ENCODE measurements around the gene STUB1. TPM values are rescaled to one million over a fixed set of nuclear protein-coding genes. Genes with fewer than 3 reads are reported as not detected.

Gene STUB1
- total and polyA plus RNA-seq, 2 of the 8 experiments (the other 6 are each of a cell fraction or from before 2014, with no cell fraction given), result 89.9 to 103 TPM

DNA sequence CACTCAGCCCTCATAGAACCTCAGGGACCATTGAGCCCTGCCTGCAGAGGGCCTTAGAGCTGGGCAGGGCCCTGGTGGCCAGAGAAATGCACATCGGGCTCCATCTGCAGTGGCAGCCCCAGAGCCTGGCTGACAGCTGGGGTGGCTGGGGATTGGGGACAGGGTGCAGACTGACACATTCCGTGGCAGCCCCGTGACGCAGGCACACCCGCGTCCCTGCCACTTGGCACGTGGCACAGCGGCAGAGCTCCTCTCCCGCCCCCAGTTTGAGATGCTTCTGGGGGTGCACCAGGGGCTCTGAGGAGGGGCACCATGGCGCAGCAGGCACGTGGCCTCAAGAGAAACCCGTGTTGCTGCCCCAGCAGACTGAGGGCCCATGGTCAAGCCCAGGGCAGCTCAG, 23.2 kb downstream of the STUB1 start:
- no peak overlapping the region for H2BK20ac ChIP-seq (ENCODE audit: low read length)
- ChIA-PET POLR2A (ENCODE audit: partially characterized antibody) (interaction anchor here (1.0 to 4.5 kb wide), 9 partner anchors 8 to 97 kb away, joined by 3 to 30 read pairs (median 5); partner anchors contain the start of genes ANTKMT, CCDC78, CIAO3 and GNG13), CTCF (ENCODE audit: partially characterized antibody) (interaction anchor here (1.3 to 33.4 kb wide), 6 partner anchors 9 to 82 kb away, joined by 3 to 977 read pairs (median 10); partner anchors contain the start of genes ANTKMT, CCDC78, CIAO3 and HAGHL)
- no peak overlapping the region for H2AFZ ChIP-seq (ENCODE audit: low read length)
- H4K20me1 ChIP-seq (replicated peaks in 1 of 2; ENCODE audit: control insufficient read depth in 1 of 2, insufficient read depth in 2 of 2, low read length in 2 of 2), result peaks cover 8 to 30% of the 10 kb centered on the region in 2 experiments
- peaks cover 0 to 8% (median 2%) of the 10 kb centered on the region in 4 experiments; a peak in 4 of 7 replicates for H3K4me1 ChIP-seq (replicated peaks in 1 of 4; ENCODE audit: control insufficient read depth in 3 of 4, insufficient read depth in 4 of 4, low read length in 3 of 4)
- DNase-seq (ENCODE audit: low read depth in 1 of 2, low spot score in 2 of 2), result no peak
- no peak overlapping the region for H3K9ac ChIP-seq (replicated peaks in 1 of 4; ENCODE audit: extremely low read depth in 1 of 4, low read depth in 3 of 4, low read length in 3 of 4)
- no peaks in the 10 kb centered on the region for H3K79me1 ChIP-seq (ENCODE audit: low read depth, low read length)
- H4K5ac ChIP-seq (ENCODE audit: insufficient read length, low read depth, low read length), result no peak overlapping the region
- no peaks in the 10 kb centered on the region for H3K9me3 ChIP-seq (ENCODE audit: insufficient read depth in 2 of 2, low read depth in 1 of 2, low read length in 1 of 2)
- no peak overlapping the region for H2BK15ac ChIP-seq (ENCODE audit: low read length)
- no peak overlapping the region for H3K56ac ChIP-seq (replicated peaks; ENCODE audit: insufficient read length, low read depth, low read length)
- TF ChIP-seq, protein P1, sequence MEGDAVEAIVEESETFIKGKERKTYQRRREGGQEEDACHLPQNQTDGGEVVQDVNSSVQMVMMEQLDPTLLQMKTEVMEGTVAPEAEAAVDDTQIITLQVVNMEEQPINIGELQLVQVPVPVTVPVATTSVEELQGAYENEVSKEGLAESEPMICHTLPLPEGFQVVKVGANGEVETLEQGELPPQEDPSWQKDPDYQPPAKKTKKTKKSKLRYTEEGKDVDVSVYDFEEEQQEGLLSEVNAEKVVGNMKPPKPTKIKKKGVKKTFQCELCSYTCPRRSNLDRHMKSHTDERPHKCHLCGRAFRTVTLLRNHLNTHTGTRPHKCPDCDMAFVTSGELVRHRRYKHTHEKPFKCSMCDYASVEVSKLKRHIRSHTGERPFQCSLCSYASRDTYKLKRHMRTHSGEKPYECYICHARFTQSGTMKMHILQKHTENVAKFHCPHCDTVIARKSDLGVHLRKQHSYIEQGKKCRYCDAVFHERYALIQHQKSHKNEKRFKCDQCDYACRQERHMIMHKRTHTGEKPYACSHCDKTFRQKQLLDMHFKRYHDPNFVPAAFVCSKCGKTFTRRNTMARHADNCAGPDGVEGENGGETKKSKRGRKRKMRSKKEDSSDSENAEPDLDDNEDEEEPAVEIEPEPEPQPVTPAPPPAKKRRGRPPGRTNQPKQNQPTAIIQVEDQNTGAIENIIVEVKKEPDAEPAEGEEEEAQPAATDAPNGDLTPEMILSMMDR (IDR thresholded peaks at IDR 0.05; ENCODE audit: control extremely low read depth in 1 of 3, insufficient read depth in 1 of 3, low read depth in 1 of 3, low read length in 3 of 3), result 0 out of 4 replicates have a peak, but pooled peaks of 1 of the 3 experiments have one; percentile 2
- TF ChIP-seq KDM1A (IDR thresholded peaks at IDR 0.05; ENCODE audit: borderline replicate concordance, low read length), result no peak
- H2BK5ac ChIP-seq (ENCODE audit: low read depth, low read length), result no peak overlapping the region
- H3K27ac ChIP-seq (ENCODE audit: low read depth, low read length), result no peak overlapping the region
- no peaks in the 10 kb centered on the region for H3K79me2 ChIP-seq (ENCODE audit: control insufficient read depth in 1 of 2, insufficient read depth in 2 of 2, low read length in 2 of 2)
- no peaks in the 10 kb centered on the region for H3K36me3 ChIP-seq (ENCODE audit: control insufficient read depth in 2 of 4, insufficient read depth in 4 of 4, low read length in 3 of 4)
- H3K23me2 ChIP-seq (ENCODE audit: low read depth, low read length), result peaks cover 12% of the 10 kb centered on the region; the same call in 1 of the 2 replicates
- no peak overlapping the region for H3K4me3 ChIP-seq (ENCODE audit: extremely low read depth in 1 of 4, insufficient read depth in 2 of 4, low read depth in 3 of 4, low read length in 4 of 4)
- H2BK12ac ChIP-seq (ENCODE audit: low read depth, low read length), result no peak overlapping the region
- no peak overlapping the region for H3K14ac ChIP-seq (ENCODE audit: insufficient read length)
- no peak overlapping the region for H2AK5ac ChIP-seq (ENCODE audit: low read depth, low read length)
- H2BK120ac ChIP-seq (replicated peaks; ENCODE audit: low read depth, low read length), result no peak overlapping the region
- H3K4me2 ChIP-seq (ENCODE audit: insufficient read depth in 1 of 2, low read depth in 2 of 2, low read length in 2 of 2), result no peak overlapping the region
- no peak overlapping the region for H3K4ac ChIP-seq (replicated peaks; ENCODE audit: insufficient read length, low read depth, low read length)
- H3K18ac ChIP-seq (ENCODE audit: extremely low read depth, low read length), result no peak overlapping the region
- peaks cover 62 to 91% (median 87%) of the 10 kb centered on the region in 4 experiments for H3K27me3 ChIP-seq (replicated peaks in 1 of 4; ENCODE audit: control insufficient read depth in 3 of 4, extremely low read depth in 1 of 4, insufficient read depth in 3 of 4, low read length in 3 of 4)
- 82% methylated on average over 11 of the region's 12 CpGs; no CpG with 5 or more reads in 1 of the 2 experiments for WGBS, 2 experiments (ENCODE audit: extremely low coverage in 1 of 2, insufficient coverage in 1 of 2, insufficient read length in 1 of 2, insufficient replicate concordance in 2 of 2, low coverage in 1 of 2, low lambda C conversion rate in 2 of 2, missing lambda C conversion rate in 1 of 2)
- no peak overlapping the region for H4K91ac ChIP-seq (replicated peaks; ENCODE audit: insufficient read length, low read length)
- no peak overlapping the region for H4K8ac ChIP-seq (ENCODE audit: extremely low read depth, insufficient read depth, low read length)
- no peak overlapping the region for H3K23ac ChIP-seq (ENCODE audit: insufficient read length)
- FAIRE-seq, result no peak
